NCI-H2227 (cell line): ENCODE measurements around the gene LMO7.
"Not testable (repeated sequence)": the region's sequence is repeated elsewhere in the genome, so short reads cannot be mapped to it uniquely, and the experiment has no call there.

ENCODE experiments used
- DNase-seq: peaks from one replicate; lab custom pipeline; 2025; ENCODE audit not compliant: unreplicated experiment; lab: John Stamatoyannopoulos, UW

Gene LMO7

DNA sequence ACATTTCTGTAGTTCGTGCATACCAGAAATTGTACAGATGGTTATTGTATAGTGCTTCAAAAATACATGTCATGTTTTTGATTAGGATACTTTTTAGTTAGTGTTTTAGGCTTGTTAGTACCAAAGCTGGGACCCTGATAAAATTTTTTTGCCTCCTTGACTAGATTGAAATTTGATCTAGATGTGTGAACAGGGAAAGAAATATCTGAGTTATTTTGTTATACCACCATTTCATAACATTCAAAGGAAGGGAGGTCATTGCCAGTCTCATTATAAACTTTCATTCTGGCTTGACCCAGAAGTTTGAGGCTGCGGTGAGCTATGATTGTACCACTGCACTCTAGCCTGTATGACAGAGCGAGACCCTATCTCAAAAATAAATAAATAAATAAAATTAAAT lies 9.0 kb downstream of the LMO7 start:
- no peak for DNase-seq

DNA sequence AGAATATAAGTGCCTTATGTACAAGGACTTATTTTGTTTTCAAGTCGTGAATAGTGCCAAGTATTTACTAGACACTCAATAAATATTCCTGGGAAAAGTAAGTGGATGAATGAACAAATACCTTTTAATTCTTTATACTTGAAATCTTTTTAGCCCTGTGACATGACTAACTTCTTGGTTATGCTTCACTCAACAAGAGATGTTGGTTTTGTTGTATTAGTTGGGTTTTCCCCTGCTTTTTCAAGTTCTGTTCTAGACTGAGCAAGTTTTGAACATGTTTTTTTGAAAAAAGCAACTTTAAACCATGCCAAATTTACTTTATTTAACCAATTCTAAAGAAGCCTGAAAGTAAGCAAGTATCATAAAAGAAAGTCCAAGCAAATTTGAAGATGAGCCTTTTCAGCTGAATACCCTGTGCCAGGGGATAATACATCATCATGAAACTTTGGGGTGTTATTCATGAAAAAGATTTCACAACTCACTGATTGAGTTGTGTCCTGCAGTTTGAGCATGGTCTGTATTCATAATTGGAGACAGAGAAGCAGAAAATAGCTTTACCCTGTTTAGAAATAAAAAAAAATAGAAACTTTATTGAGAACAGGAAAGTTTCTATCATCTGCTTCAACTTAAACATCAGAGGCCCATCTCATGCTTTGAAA lies 11.1 kb downstream of the LMO7 start:
- no peak for DNase-seq

DNA sequence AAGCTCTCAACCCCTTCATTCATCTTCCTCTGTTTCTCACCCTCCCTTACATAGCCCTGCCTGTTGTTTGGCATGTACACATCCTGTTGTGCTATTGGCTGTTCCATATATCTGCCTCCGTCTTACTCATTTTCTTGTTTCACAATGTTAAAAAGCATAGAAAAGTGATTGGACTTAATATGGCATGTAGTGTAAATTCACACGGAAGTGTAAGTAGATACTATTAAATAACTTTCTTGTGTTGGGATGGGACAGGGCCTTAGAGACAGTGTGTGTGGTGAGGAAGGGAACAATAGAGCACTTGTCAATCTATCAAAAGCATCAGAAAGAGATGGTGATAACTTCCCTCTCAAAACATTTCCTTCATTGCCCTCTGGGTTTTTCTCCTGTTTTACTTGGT lies 12.3 kb downstream of the LMO7 start:
- no peak for DNase-seq

- no peak for DNase-seq
Observed at GRCh38 chr13:75651013-75651412, 14.9 kb downstream of the LMO7 start.

GRCh38 chr13:75652726-75653125 lies 16.6 kb downstream of the LMO7 start:
- no peak for DNase-seq

GRCh38 chr13:75656425-75656989 lies 20.4 kb downstream of the LMO7 start:
- no peak for DNase-seq

DNA sequence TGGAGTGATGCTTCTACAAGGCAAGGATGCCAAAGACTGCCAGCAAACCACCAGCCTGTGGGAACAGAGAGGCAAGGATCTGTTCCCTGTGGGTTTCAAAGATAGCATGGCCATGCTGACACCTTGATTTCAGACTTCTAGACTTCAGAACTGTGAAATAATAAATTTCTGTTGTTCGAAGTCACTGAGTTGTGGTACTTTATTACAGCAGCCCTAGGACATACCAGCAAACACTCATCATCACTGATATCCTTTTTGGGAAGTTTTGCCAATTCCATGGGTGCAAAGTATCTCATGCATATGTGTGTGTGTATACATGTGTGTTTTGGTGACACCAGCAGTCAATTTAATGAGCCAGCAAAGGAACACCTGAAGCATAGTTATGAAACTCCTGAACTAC lies 21.0 kb downstream of the LMO7 start:
- DNase-seq: no peak

GRCh38 chr13:75660694-75661093 lies 24.6 kb downstream of the LMO7 start:
- DNase-seq: no peak

- no peak for DNase-seq
Observed at GRCh38 chr13:75661443-75661842, 25.3 kb downstream of the LMO7 start.

DNA sequence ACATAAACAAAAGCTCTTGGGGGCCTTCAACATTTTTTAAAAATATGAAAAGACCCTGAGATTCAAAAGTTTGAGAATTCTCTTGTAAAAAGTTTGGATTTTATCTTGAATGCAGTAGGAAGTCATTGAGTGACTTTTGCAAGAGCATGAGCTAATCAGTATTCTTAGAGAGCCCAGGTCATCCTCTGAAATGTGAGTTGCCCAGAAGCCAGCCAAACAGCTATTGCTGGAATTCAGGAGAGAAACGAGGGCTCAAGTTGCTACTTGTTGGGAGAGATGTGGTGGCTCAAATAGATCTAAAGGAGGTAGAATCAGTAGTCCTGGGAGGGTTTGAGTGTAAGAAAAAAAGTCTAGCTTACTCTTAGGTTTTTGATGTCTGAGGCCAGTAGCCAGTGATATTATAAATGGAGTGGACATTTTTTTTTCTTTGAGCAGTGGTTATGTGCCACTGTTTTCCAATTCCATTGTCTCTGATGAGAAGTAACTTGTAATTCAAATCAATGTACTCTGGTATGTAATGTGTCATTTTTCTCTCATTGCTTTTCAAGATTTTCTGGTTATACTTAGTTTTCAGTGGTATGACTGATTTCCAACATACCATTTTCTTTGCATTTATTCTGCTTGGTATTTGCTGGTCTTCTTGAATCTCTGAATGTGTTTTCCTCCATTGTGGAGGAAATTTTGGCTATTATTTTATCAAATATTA lies 30.7 kb downstream of the LMO7 start:
- DNase-seq: no peak

GRCh38 chr13:75669706-75670105 lies 33.6 kb downstream of the LMO7 start:
- no peak for DNase-seq

DNA sequence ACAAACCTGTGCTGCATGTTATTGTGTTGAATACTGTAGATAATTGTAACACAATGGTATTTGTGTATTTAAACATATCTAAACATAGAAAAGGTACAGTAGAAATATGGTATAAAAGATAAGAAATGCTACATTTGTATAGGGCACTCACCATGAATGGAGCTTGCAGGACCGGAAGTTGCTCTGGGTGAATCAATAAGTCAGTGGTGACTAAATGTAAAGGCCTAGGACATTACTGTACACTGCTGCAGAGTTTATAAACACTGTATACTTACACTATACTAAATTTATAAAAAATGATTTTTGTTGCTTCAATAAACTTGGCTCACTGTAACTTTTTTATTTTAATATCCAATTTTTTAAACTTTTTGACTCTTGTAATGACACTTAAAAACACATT lies 34.4 kb downstream of the LMO7 start:
- no peak for DNase-seq

- DNase-seq: no peak
Observed at GRCh38 chr13:75675421-75675820, 39.3 kb downstream of the LMO7 start.

- DNase-seq: no peak
Observed at GRCh38 chr13:75679459-75679858, 43.3 kb downstream of the LMO7 start.

GRCh38 chr13:75680251-75680650 lies 44.1 kb downstream of the LMO7 start:
- DNase-seq: not testable (repeated sequence)

GRCh38 chr13:75682326-75682725 lies 46.2 kb downstream of the LMO7 start:
- DNase-seq: no peak

- no peak for DNase-seq
Observed at GRCh38 chr13:75685239-75685697, 49.1 kb downstream of the LMO7 start.

DNA sequence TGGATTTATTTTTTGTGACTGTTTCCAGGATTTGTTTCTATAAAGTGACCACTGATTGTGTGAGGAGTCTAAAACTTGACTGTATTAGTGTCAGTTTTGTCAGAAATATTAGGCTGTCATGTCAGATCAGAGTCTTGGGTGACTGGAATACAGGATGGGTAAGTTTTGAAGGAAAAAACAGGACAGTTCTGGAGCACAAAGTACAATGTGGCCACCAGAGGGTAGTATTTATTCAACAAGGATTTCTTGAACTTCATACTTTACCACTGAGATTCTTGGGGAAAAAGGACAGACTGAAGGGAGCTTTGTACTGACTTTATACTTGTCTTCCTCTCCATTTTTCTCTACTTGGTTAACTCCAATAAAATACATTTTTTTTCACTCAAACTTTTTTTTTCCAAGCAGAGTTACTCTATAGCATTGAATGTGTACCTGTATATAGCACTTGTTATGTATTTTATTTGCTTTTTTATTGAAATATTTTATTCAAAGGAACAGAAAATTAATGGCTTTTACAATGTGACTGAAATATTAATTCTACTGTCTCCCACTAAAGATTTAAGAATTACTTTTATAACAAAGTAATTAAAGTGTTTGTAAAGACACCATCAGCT lies 51.1 kb downstream of the LMO7 start:
- DNase-seq: no peak

DNA sequence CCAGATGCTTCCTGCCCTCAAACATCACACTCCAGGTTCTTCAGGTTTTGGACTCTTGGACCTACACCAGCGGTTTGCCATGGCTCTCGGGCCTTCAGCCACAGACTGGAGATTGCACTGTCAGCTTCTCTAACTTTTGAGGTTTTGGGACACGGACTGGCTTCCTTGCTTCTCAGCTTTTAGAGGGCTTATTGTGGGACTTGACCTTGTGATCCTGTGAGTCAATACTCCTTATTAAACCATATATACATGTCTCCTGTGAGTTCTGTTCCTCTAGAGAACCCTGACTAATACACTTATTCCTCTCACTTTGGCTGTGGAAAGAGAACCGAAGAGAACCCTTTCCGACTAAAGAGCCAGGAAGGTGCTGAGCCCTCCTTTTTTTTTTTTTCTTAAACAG lies 53.6 kb downstream of the LMO7 start:
- DNase-seq: no peak

DNA sequence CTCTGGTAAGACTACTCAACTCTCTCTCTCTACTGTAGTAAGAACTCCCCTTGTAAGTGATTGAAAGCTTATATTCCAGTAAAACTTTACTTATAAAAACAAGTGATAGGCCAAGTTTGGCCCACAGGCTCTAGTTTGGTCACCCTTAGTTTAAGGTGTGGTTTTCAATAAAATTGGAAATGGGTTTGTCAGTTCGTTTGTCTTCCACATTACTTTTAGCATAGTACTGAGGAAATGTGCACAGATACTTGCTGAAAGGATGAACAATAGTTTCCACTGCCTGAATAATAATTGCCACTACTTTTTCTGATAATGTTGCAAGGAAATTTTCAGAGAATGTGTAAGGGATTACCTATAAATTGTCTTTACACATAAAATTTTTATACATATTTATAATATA lies 54.5 kb downstream of the LMO7 start:
- no peak for DNase-seq

DNA sequence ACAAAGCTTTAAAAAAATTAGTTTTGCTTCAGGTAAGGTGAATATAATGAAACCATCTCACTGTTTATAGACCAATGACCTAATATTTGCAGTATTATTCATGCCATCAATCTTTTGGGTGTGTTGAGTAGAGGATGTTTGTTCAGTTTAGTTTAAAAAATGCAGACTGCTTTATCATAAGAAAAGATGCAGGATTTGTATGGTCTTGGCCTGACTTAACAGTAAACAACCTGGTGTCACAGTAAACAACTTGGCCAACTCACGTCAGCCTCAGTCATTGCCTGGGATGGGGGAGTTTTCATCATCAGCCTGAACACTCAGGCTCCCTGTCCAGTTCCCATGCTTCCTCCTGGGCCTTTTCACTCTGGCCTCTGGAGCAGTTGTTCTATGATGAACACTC lies 55.1 kb downstream of the LMO7 start:
- DNase-seq: no peak

DNA sequence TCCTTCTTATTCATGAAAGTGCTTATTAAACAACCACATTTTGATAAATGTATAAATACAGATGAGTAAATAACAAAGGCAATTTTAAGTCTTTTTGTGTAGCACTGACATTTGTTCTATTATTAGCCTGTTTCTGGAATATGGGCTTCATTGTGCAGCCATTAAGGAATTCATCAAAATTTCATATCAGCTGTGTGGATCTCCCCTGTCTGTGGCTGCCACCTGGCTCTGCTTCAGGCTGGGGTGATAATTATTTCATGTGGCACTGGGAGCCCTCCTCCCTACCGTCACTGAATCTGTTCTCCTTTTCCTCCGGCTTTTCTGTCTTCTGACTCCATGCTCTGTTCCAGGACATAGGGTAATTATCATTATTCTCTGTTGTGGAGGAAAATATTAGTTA lies 57.1 kb downstream of the LMO7 start:
- DNase-seq: no peak
